ENCODE measurements around the gene BAZ1A. TPM values are rescaled to one million over a fixed set of nuclear protein-coding genes. Genes with fewer than 3 reads are reported as not detected.
A peak's percentile ranks its signal among the peaks of the same experiment; 100 is the strongest.

BAZ1A gene
- total and polyA plus RNA-seq, 2 donors (not counting 1 experiment from before 2014, with no cell fraction given) = 18.8 to 36.8 TPM

DNA sequence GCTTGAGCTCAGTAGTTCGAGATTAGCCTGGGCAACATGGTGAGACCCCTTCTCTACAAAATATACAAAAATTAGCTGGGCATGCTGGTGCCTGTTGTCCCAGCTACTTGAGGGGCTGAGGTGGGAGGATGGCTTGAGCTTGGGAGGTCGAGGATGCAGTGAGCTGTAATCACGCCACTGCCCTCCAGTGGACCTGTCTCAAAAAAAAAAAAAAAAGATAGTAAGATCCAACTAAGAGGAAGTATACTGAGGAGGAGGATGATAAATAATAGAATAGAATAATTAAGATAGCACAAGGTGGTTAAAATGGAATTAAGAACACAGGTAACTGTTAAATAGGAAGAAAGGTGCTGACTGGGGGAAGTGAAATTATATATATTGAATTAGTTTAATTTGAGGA lies 37.0 kb upstream of the BAZ1A start:
- Histone ChIP-seq H3K27me3 (replicated peaks in 1 of 4; ENCODE audit: control extremely low read depth in 1 of 4, control insufficient read depth in 3 of 4, insufficient read depth in 4 of 4, low read length in 3 of 4) (no peaks in the 10 kb centered on the region), H3K27ac (ENCODE audit: low read length in 2 of 2) (no peak overlapping the region), H4K20me1 (ENCODE audit: control insufficient read depth, insufficient read depth, low read length, poor library complexity, severe bottlenecking) (no peaks in the 10 kb centered on the region), H3K36me3 (replicated peaks in 1 of 2; ENCODE audit: control extremely low read depth in 1 of 2, control insufficient read depth in 1 of 2, extremely low read depth in 1 of 2, insufficient read depth in 2 of 2, low read length in 1 of 2) (no peaks in the 10 kb centered on the region), H2AFZ (ENCODE audit: insufficient read depth, low read depth, low read length, poor library complexity, severe bottlenecking) (no peak overlapping the region), H3K4me2 (replicated peaks; ENCODE audit: low read depth, low read length, poor library complexity, severe bottlenecking) (peak overlapping the region; percentile 27), H3K79me2 (ENCODE audit: control insufficient read depth, insufficient read depth, low read length) (no peaks in the 10 kb centered on the region), H3K9ac (ENCODE audit: low read length) (no peak overlapping the region), H3K4me1 (ENCODE audit: control insufficient read depth in 2 of 2, insufficient read depth in 2 of 2, low read length in 2 of 2) (peaks cover 7 to 8% of the 10 kb centered on the region in 2 donors), H3K4me3 (ENCODE audit: control extremely low read depth in 1 of 5, extremely low read depth in 1 of 5, insufficient read depth in 1 of 5, low read depth in 2 of 5, low read length in 4 of 5) (no peak overlapping the region), H3K9me3 (ENCODE audit: control extremely low read depth in 1 of 3, control insufficient read depth in 2 of 3, insufficient read depth in 1 of 3, low read length in 2 of 3) (no peaks in the 10 kb centered on the region)
- H3K9me3 Mint-ChIP-seq (ENCODE audit: insufficient read depth) = no peaks in the 10 kb centered on the region
- CTCF ChIA-PET = interaction anchor here (0.6 kb wide), 1 partner anchor 34 kb away, joined by 3 read pairs; no protein-coding TSS in a partner anchor
- H3K4me1 Mint-ChIP-seq = peaks cover 14% of the 10 kb centered on the region
- peak; percentile 27 for DNase-seq
- ATAC-seq (ENCODE audit: low read depth) = no peak
- H3K4me3 Mint-ChIP-seq = no peak overlapping the region
- H3K27ac Mint-ChIP-seq = no peak overlapping the region
- H3K27me3 Mint-ChIP-seq = no peaks in the 10 kb centered on the region
- intact Hi-C loops (cut with micrococcal nuclease) = no loop called here
- no CpG with 5 or more reads among the region's 3 CpGs for WGBS (ENCODE audit: insufficient coverage)
- TF ChIP-seq EZH2 (IDR thresholded peaks at IDR 0.05; ENCODE audit: borderline replicate concordance, insufficient read depth, low read depth, low read length, poor library complexity, severe bottlenecking) (no peak), CTCF (IDR thresholded peaks at IDR 0.05) (no peak)
- POLR2A ChIA-PET = no interaction called here

GRCh38 chr14:34911209-34912150 lies 36.3 kb upstream of the BAZ1A start:
- 92% methylated on average over 2 of the region's 6 CpGs for WGBS (ENCODE audit: insufficient coverage)
- ATAC-seq (ENCODE audit: low read depth) (no peak), DNase-seq (no peak)
- intact Hi-C loops (cut with micrococcal nuclease) = no loop called here
- Histone ChIP-seq H3K27me3 (replicated peaks in 1 of 4; ENCODE audit: control extremely low read depth in 1 of 4, control insufficient read depth in 3 of 4, insufficient read depth in 4 of 4, low read length in 3 of 4) (no peaks in the 10 kb centered on the region), H3K4me1 (ENCODE audit: control insufficient read depth in 2 of 2, insufficient read depth in 2 of 2, low read length in 2 of 2) (peaks cover 7 to 8% of the 10 kb centered on the region in 2 donors), H3K4me3 (ENCODE audit: control extremely low read depth in 1 of 5, extremely low read depth in 1 of 5, insufficient read depth in 1 of 5, low read depth in 2 of 5, low read length in 4 of 5) (no peak overlapping the region), H3K27ac (ENCODE audit: low read length in 2 of 2) (no peak overlapping the region), H3K4me2 (replicated peaks; ENCODE audit: low read depth, low read length, poor library complexity, severe bottlenecking) (no peak overlapping the region), H3K9me3 (ENCODE audit: control extremely low read depth in 1 of 3, control insufficient read depth in 2 of 3, insufficient read depth in 1 of 3, low read length in 2 of 3) (no peaks in the 10 kb centered on the region), H3K9ac (ENCODE audit: low read length) (no peak overlapping the region), H3K79me2 (ENCODE audit: control insufficient read depth, insufficient read depth, low read length) (no peaks in the 10 kb centered on the region), H4K20me1 (ENCODE audit: control insufficient read depth, insufficient read depth, low read length, poor library complexity, severe bottlenecking) (no peaks in the 10 kb centered on the region), H3K36me3 (replicated peaks in 1 of 2; ENCODE audit: control extremely low read depth in 1 of 2, control insufficient read depth in 1 of 2, extremely low read depth in 1 of 2, insufficient read depth in 2 of 2, low read length in 1 of 2) (no peaks in the 10 kb centered on the region), H2AFZ (ENCODE audit: insufficient read depth, low read depth, low read length, poor library complexity, severe bottlenecking) (no peak overlapping the region)
- ChIA-PET POLR2A (no interaction called here), CTCF (interaction anchor here (0.6 kb wide), 1 partner anchor 34 kb away, joined by 3 read pairs; no protein-coding TSS in a partner anchor)
- Mint-ChIP-seq H3K27ac (no peak overlapping the region), H3K4me3 (no peak overlapping the region), H3K9me3 (ENCODE audit: insufficient read depth) (no peaks in the 10 kb centered on the region), H3K27me3 (no peaks in the 10 kb centered on the region), H3K4me1 (peaks cover 14% of the 10 kb centered on the region)
- no peak for TF ChIP-seq EZH2 (IDR thresholded peaks at IDR 0.05; ENCODE audit: borderline replicate concordance, insufficient read depth, low read depth, low read length, poor library complexity, severe bottlenecking)
- TF ChIP-seq CTCF (IDR thresholded peaks at IDR 0.05) = no peak
